Mesothelial cell of epicardium (in vitro differentiated cells): Measurements from ENCODE around the gene CASP8AP2. TPM values are rescaled to one million over a fixed set of nuclear protein-coding genes. Genes with fewer than 3 reads are reported as not detected.

Experiments
- DNase-seq, 2 experiments: peaks; one replicate each; pipeline ENCODE4 v3.0.0; 2021; ENCODE audit warnings: low spot score in 2 of 2; ENCODE audit not compliant: unreplicated experiment in 2 of 2
- H3K27ac Mint-ChIP-seq: 2 replicates; pipeline ENCODE4 v1.8.0; 2021; ENCODE audit warnings: mixed read lengths
- H3K27me3 Mint-ChIP-seq: 2 replicates; pipeline ENCODE4 v1.8.0; 2021; ENCODE audit warnings: low read depth, mixed read lengths
- H3K36me3 Mint-ChIP-seq: 2 replicates; pipeline ENCODE4 v1.8.0; 2021; ENCODE audit warnings: mixed read lengths
- H3K4me1 Mint-ChIP-seq: 2 replicates; pipeline ENCODE4 v1.8.0; 2021; ENCODE audit warnings: mixed read lengths
- H3K4me3 Mint-ChIP-seq: 2 replicates; pipeline ENCODE4 v1.8.0; 2021; ENCODE audit warnings: mild to moderate bottlenecking, moderate library complexity, mixed read lengths
- H3K9me3 Mint-ChIP-seq: 2 replicates; pipeline ENCODE4 v1.8.0; 2021; ENCODE audit warnings: mixed read lengths
- CTCF ChIP-seq: fragments of 200-600 bp; sonication (generic); IDR thresholded peaks from one replicate; pipeline ENCODE4 v1.5.0; 2021; ENCODE audit warnings: antibody characterized with exemption; ENCODE audit not compliant: unreplicated experiment
- total RNA-seq: library from RNA; stranded (reverse); gene quantifications from 3 replicates; pipeline ENCODE4 v1.2.1, GENCODE V29; 2021

CASP8AP2 gene
- total RNA-seq, 1 donor from 2014 or later, result 23.4 TPM

GRCh38 chr6:89917801-89918366 lies 88.2 kb downstream of the CASP8AP2 start:
- Mint-ChIP-seq H3K9me3 (peaks cover 19% of the 10 kb centered on the region), H3K4me1 (no peaks in the 10 kb centered on the region), H3K4me3 (no peak overlapping the region), H3K36me3 (no peaks in the 10 kb centered on the region), H3K27me3 (no peaks in the 10 kb centered on the region), H3K27ac (no peak overlapping the region)
- DNase-seq, result no peak
- TF ChIP-seq CTCF, result no peak

Other genes starting within 250 kb of the CASP8AP2 start
- 26.4 to 29.8 TPM (median 27.1 TPM) in 3 replicates for gene LYRM2, start 191.1 kb upstream of the CASP8AP2 start, total RNA-seq
- gene MDN1, start 10.1 kb upstream of the CASP8AP2 start, total RNA-seq, result 43.4 to 52.0 TPM (median 47.1 TPM) in 3 replicates
- gene GJA10, start 64.6 kb downstream of the CASP8AP2 start, total RNA-seq, result not detected in 3 replicates